GM23338 (cell line): ENCODE measurements around the gene TANGO6. TPM values are rescaled to one million over a fixed set of nuclear protein-coding genes. Genes with fewer than 3 reads are reported as not detected.

ENCODE experiments used
- ATAC-seq: fragments of 200-7000 bp; cut with Tn5 transposase; 3 replicates; pipeline ENCODE4 v1.9.1; 2020
- DNase-seq: peaks from one replicate; pipeline ENCODE4 v3.0.0-alpha.2; 2015; ENCODE audit warnings: low spot score
- H2AFZ ChIP-seq: fragments of 200-600 bp; sonication (generic); 2 replicates; pipeline ENCODE4 v1.8.0; 2016; ENCODE audit warnings: antibody characterized with exemption, mild to moderate bottlenecking, moderate library complexity
- H3F3A ChIP-seq: fragments of 200-600 bp; sonication (generic); replicated peaks from 2 replicates; pipeline ENCODE4 v1.8.0; 2017; ENCODE audit warnings: antibody characterized with exemption, mixed run types, low read depth
- H3K27ac ChIP-seq: fragments of 200-600 bp; sonication (generic); 2 replicates; pipeline ENCODE4 v1.6.1; 2016; ENCODE audit warnings: low read depth
- H3K27me3 ChIP-seq: fragments of 200-600 bp; sonication (generic); 2 replicates; pipeline ENCODE4 v1.8.0; 2016; ENCODE audit warnings: mild to moderate bottlenecking, mixed run types, moderate library complexity; ENCODE audit not compliant: insufficient read depth
- H3K36me3 ChIP-seq: fragments of 200-600 bp; sonication (generic); 2 replicates; pipeline ENCODE4 v1.8.0; 2016; ENCODE audit warnings: mild to moderate bottlenecking; ENCODE audit not compliant: insufficient read depth
- H3K4me1 ChIP-seq: fragments of 200-600 bp; sonication (generic); 2 replicates; pipeline ENCODE4 v1.8.0; 2016; ENCODE audit warnings: mild to moderate bottlenecking, moderate library complexity; ENCODE audit not compliant: insufficient read depth
- H3K4me2 ChIP-seq: fragments of 200-600 bp; sonication (generic); 2 replicates; pipeline ENCODE4 v1.7.1; 2017; ENCODE audit warnings: mixed run types
- H3K4me3 ChIP-seq: fragments of 200-600 bp; sonication (generic); 2 replicates; pipeline ENCODE4 v1.6.1; 2016; ENCODE audit warnings: mixed run types
- H3K79me2 ChIP-seq: fragments of 200-600 bp; sonication (generic); replicated peaks from 2 replicates; pipeline ENCODE4 v1.8.0; 2017; ENCODE audit warnings: mild to moderate bottlenecking; ENCODE audit not compliant: insufficient read depth
- H3K9me2 ChIP-seq: fragments of 200-600 bp; sonication (generic); 2 replicates; pipeline ENCODE4 v1.8.0; 2017; ENCODE audit not compliant: insufficient read depth
- H4K20me1 ChIP-seq: fragments of 200-600 bp; sonication (generic); replicated peaks from 2 replicates; pipeline ENCODE4 v1.8.0; 2017; ENCODE audit warnings: mild to moderate bottlenecking; ENCODE audit not compliant: insufficient read depth
- H3K27ac Mint-ChIP-seq: 2 replicates; pipeline ENCODE4 v1.8.0; 2020; ENCODE audit warnings: inconsistent platforms, mild to moderate bottlenecking, moderate library complexity, mixed read lengths
- H3K27me3 Mint-ChIP-seq: 3 replicates; pipeline ENCODE4 v1.8.0; 2022; ENCODE audit warnings: low read depth, mild to moderate bottlenecking, moderate library complexity, mixed read lengths, inconsistent platforms; ENCODE audit not compliant: insufficient read depth, poor library complexity
- H3K36me3 Mint-ChIP-seq: 3 replicates; pipeline ENCODE4 v1.8.0; 2021; ENCODE audit warnings: low read depth, mild to moderate bottlenecking, inconsistent platforms, moderate library complexity, mixed read lengths
- H3K4me1 Mint-ChIP-seq: 3 replicates; pipeline ENCODE4 v1.8.0; 2020; ENCODE audit warnings: mild to moderate bottlenecking, inconsistent platforms, mixed read lengths
- H3K4me3 Mint-ChIP-seq: 3 replicates; pipeline ENCODE4 v1.8.0; 2021; ENCODE audit warnings: moderate library complexity, mild to moderate bottlenecking, inconsistent platforms, mixed read lengths
- H3K9me3 Mint-ChIP-seq: 3 replicates; pipeline ENCODE4 v1.8.0; 2020; ENCODE audit warnings: moderate library complexity, mild to moderate bottlenecking, inconsistent platforms, mixed read lengths
- CREB1 ChIP-seq: fragments of 250-450 bp; sonication (Bioruptor Pico); IDR thresholded peaks from 2 replicates; pipeline ENCODE4 v1.5.0; 2020; ENCODE audit warnings: low read depth, mild to moderate bottlenecking, moderate library complexity
- EZH2 ChIP-seq: fragments of 200-600 bp; sonication (generic); IDR thresholded peaks from one replicate; pipeline ENCODE4 v1.8.0; 2017; ENCODE audit warnings: antibody characterized with exemption, mild to moderate bottlenecking, low read depth; ENCODE audit not compliant: unreplicated experiment
- EZH2phosphoT487 ChIP-seq: fragments of 200-600 bp; sonication (generic); IDR thresholded peaks from one replicate; pipeline ENCODE4 v1.8.1; 2018; ENCODE audit warnings: antibody characterized with exemption; ENCODE audit not compliant: unreplicated experiment
- JUNB ChIP-seq: IDR thresholded peaks from one replicate; pipeline ENCODE4 v1.6.1; 2016; ENCODE audit warnings: antibody characterized with exemption; ENCODE audit not compliant: unreplicated experiment
- NANOG ChIP-seq: IDR thresholded peaks from 2 replicates; pipeline ENCODE4 v1.6.1; 2016; ENCODE audit warnings: antibody characterized with exemption, borderline replicate concordance
- POLR2AphosphoS5 ChIP-seq: IDR thresholded peaks from 2 replicates; pipeline ENCODE4 v1.6.1; 2016; ENCODE audit warnings: antibody characterized with exemption, low read depth
- REST ChIP-seq: IDR thresholded peaks from one replicate; pipeline ENCODE4 v1.6.1; 2018; ENCODE audit warnings: antibody characterized with exemption; ENCODE audit not compliant: unreplicated experiment
- STAT1 ChIP-seq: IDR thresholded peaks from one replicate; pipeline ENCODE4 v1.6.1; 2016; ENCODE audit warnings: antibody characterized with exemption; ENCODE audit not compliant: unreplicated experiment
- ZNF331 ChIP-seq: fragments of 250-450 bp; sonication (Bioruptor Pico); IDR thresholded peaks from 2 replicates; pipeline ENCODE4 v1.5.0; 2020; ENCODE audit warnings: low read depth, mild to moderate bottlenecking, moderate library complexity
- polyA plus RNA-seq: library from polyadenylated mRNA; unstranded; fragments of >200 nt; fragmentation: Nextera tagmentation; extraction: Ambion mirVana; gene quantifications from 2 replicates; pipeline ENCODE4 v1.2.1, GENCODE V29; 2016
- total RNA-seq: library from RNA; depleted of rRNA; stranded (reverse); fragments of >200 nt; shearing (Covaris generic); gene quantifications from 2 replicates; pipeline ENCODE4 v1.2.3, GENCODE V29; 2014
- TF ChIP-seq, protein P1 (sequence below): IDR thresholded peaks from 2 replicates; pipeline ENCODE4 v1.6.1; 2016; ENCODE audit warnings: antibody characterized with exemption
- TF ChIP-seq, protein P2 (sequence below), 2 experiments: fragments of 200-600 bp in 1 of 2; sonication (generic) in 1 of 2; conservative IDR thresholded peaks; 2 replicates each; pipeline versions ENCODE4 v1.5.1 to v1.6.1; 2016 to 2017; ENCODE audit warnings: antibody characterized with exemption in 2 of 2, low read depth in 2 of 2, mild to moderate bottlenecking in 2 of 2, moderate library complexity in 1 of 2

TANGO6 gene
- total and polyA plus RNA-seq, 2 experiments from 2014 or later: 7.2 to 23.2 TPM

GRCh38 chr16:68814516-68814915 is 28.8 kb upstream of the TANGO6 start (continued):
- TF ChIP-seq REST (no peak), STAT1 (no peak)

DNA sequence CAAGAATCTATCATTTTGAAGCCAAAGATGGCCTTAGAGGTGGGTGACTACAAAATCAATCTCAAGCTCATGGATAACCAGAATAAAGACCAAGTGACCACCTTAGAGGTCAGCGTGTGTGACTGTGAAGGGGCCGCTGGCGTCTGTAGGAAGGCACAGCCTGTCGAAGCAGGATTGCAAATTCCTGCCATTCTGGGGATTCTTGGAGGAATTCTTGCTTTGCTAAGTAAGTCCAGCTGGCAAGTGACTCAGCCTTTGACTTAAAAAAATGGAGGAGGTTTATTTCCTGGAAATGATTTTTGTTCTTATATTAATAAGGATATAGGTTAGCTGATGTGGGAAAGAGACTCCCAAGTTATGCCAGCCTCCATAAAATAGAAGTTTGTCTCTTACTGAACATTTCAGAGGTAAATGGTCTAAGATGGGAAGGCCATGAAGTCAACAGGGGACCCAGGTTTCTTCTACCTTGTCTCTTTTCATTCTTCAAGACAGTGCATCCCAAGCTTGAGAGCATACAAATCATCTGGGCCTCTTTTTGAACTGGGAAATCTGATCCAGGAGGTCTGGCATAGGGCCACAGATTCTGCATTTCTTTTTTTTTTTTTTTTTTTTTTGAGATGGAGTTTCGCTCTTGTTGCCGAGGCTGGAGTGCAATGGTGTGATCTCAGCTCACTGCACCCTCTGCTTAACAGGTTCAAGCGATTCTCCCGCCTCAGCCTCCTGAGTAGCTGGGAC is 19.8 kb upstream of the TANGO6 start:
- H3K9me3 Mint-ChIP-seq: no peaks in the 10 kb centered on the region; the same call in 1 of the 3 replicates
- Histone ChIP-seq H3F3A (0 out of 2 replicates have a peak, but pooled peaks cover 4% of the 10 kb centered on the region), H3K9me2 (no peaks in the 10 kb centered on the region), H3K79me2 (no peaks in the 10 kb centered on the region), H3K4me2 (no peak overlapping the region), H3K27me3 (no peaks in the 10 kb centered on the region), H4K20me1 (0 out of 2 replicates have a peak, but pooled peaks cover 3% of the 10 kb centered on the region), H2AFZ (no peak overlapping the region), H3K36me3 (peaks cover 38% of the 10 kb centered on the region), H3K4me1 (no peaks in the 10 kb centered on the region), H3K4me3 (no peak overlapping the region), H3K27ac (peak overlapping the region; percentile 47; the same call in 1 of the 2 replicates)
- no peak overlapping the region for H3K4me3 Mint-ChIP-seq
- peaks cover 8% of the 10 kb centered on the region for H3K27me3 Mint-ChIP-seq
- no peak overlapping the region; the same call in none of the 2 replicates for H3K27ac Mint-ChIP-seq
- ATAC-seq (peak; percentile 54), DNase-seq (peak; percentile 69)
- H3K4me1 Mint-ChIP-seq: peaks cover 6% of the 10 kb centered on the region; the same call in 2 of the 3 replicates
- peaks cover 81% of the 10 kb centered on the region for H3K36me3 Mint-ChIP-seq
- TF ChIP-seq EZH2 (no peak), ZNF331 (CRISPR knock-in tag) (no peak), STAT1 (no peak), JUNB (no peak), POLR2AphosphoS5 (no peak), EZH2phosphoT487 (no peak), REST (no peak), NANOG (no peak), CREB1 (CRISPR knock-in tag) (no peak)
- TF ChIP-seq, protein P1, sequence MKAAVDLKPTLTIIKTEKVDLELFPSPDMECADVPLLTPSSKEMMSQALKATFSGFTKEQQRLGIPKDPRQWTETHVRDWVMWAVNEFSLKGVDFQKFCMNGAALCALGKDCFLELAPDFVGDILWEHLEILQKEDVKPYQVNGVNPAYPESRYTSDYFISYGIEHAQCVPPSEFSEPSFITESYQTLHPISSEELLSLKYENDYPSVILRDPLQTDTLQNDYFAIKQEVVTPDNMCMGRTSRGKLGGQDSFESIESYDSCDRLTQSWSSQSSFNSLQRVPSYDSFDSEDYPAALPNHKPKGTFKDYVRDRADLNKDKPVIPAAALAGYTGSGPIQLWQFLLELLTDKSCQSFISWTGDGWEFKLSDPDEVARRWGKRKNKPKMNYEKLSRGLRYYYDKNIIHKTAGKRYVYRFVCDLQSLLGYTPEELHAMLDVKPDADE: no peak
- TF ChIP-seq, protein P2, sequence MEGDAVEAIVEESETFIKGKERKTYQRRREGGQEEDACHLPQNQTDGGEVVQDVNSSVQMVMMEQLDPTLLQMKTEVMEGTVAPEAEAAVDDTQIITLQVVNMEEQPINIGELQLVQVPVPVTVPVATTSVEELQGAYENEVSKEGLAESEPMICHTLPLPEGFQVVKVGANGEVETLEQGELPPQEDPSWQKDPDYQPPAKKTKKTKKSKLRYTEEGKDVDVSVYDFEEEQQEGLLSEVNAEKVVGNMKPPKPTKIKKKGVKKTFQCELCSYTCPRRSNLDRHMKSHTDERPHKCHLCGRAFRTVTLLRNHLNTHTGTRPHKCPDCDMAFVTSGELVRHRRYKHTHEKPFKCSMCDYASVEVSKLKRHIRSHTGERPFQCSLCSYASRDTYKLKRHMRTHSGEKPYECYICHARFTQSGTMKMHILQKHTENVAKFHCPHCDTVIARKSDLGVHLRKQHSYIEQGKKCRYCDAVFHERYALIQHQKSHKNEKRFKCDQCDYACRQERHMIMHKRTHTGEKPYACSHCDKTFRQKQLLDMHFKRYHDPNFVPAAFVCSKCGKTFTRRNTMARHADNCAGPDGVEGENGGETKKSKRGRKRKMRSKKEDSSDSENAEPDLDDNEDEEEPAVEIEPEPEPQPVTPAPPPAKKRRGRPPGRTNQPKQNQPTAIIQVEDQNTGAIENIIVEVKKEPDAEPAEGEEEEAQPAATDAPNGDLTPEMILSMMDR (conservative IDR thresholded peaks at IDR 0.05; ENCODE audit: low read depth in 2 of 2): no peak
